Testis (tissue), 3 donors: ENCODE data around the gene ITIH6. TPM values are rescaled to one million over a fixed set of nuclear protein-coding genes. Genes with fewer than 3 reads are reported as not detected.

Experiments
- DNase-seq: peaks from one replicate; pipeline ENCODE4 v3.0.0-alpha.2; 2019
- H3K27ac ChIP-seq, 2 donors: fragments of 200-600 bp; sonication (generic); one replicate each; pipeline ENCODE4 v1.5.1; 2019
- H3K27me3 ChIP-seq: fragments of 200-600 bp; sonication (generic); one replicate; pipeline ENCODE4 v1.5.1; 2019
- H3K36me3 ChIP-seq: fragments of 200-600 bp; sonication (generic); one replicate; pipeline ENCODE4 v1.5.1; 2017; ENCODE audit warnings: low read depth; ENCODE audit errors: missing control alignments
- H3K4me1 ChIP-seq: fragments of 200-600 bp; sonication (generic); one replicate; pipeline ENCODE4 v1.5.1; 2019
- H3K4me3 ChIP-seq, 2 donors: fragments of 200-600 bp; sonication (generic); one replicate each; pipeline ENCODE4 v1.5.1; 2017 to 2019
- H3K9me3 ChIP-seq: fragments of 200-600 bp; sonication (generic); one replicate; pipeline ENCODE4 v1.5.1; 2017
- POLR2A ChIP-seq: fragments of 450-650 bp; IDR thresholded peaks from one replicate; pipeline ENCODE4 v1.6.1; 2017; ENCODE audit warnings: antibody characterized with exemption, mild to moderate bottlenecking, moderate library complexity
- WGBS, 2 donors: methylation state at CpG; one replicate each; pipeline ENCODE4 v1.1.5; 2018; 5-methylcytosine and 5-hydroxymethylcytosine counted together
- intact Hi-C: fragments of 100-400 bp; cut with DNase I; formaldehyde crosslinking; loops from one replicate; pipeline ENCODE4 v1.15.1; 2023; ENCODE audit warnings: low total_unique reads
- polyA plus RNA-seq: library from polyadenylated mRNA; stranded (reverse); fragments of 350-450 nt; fragmentation: Illumina TruSeq; extraction: RNeasy Lipid Tissue Mini Kit (QIAGEN cat#74804); gene quantifications from one replicate; pipeline ENCODE4 v1.2.3, GENCODE V29; 2014; ENCODE audit warnings: low read depth, low replicate concordance; ENCODE audit not compliant: insufficient read depth
- total RNA-seq, 2 donors: library from RNA; depleted of rRNA; stranded (reverse); fragments of >200 nt; gene quantifications; one replicate each; pipeline ENCODE4 v1.2.3, GENCODE V29; 2016
- TF ChIP-seq, protein P1 (sequence below), 3 experiments: fragments of 450-650 bp in 2 of 3; fragments of 200-600 bp in 1 of 3; sonication (generic) in 1 of 3; IDR thresholded peaks; one replicate each; pipeline ENCODE4 v1.5.1; 2016 to 2019; ENCODE audit warnings: antibody characterized with exemption in 3 of 3, mild to moderate bottlenecking in 2 of 3, moderate library complexity in 1 of 3

ITIH6 gene
- total and polyA plus RNA-seq, 3 donors from 2014 or later = 0.06 TPM; not detected in 2

DNA sequence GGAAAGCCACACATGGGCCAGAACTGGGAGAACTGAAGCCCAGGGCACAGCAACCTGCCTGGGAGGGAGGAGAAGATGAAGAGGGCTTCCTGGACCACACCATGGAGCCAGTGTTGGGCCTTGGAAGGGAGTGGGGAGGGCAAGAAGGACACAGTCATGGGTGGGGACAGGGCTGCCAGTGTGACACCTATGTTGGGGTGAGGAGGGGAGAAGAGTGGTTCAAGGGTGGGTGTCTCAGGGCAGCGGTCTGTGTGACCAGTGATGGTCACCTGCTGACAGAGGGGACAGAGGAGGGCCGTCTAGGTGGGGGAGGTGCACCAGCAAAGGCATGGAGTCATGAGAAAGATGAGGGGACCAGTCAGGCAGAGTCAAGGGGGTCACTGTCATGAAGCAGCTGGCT is 23.3 kb upstream of the ITIH6 start:
- DNase-seq = no peak
- no peak overlapping the region for H3K4me3 ChIP-seq
- no peaks in the 10 kb centered on the region for H3K4me1 ChIP-seq
- intact Hi-C loops = no loop called here
- 75 to 91% methylated on average over 1 to 2 of the region's 2 CpGs for WGBS, 2 donors
- TF ChIP-seq, protein P1, sequence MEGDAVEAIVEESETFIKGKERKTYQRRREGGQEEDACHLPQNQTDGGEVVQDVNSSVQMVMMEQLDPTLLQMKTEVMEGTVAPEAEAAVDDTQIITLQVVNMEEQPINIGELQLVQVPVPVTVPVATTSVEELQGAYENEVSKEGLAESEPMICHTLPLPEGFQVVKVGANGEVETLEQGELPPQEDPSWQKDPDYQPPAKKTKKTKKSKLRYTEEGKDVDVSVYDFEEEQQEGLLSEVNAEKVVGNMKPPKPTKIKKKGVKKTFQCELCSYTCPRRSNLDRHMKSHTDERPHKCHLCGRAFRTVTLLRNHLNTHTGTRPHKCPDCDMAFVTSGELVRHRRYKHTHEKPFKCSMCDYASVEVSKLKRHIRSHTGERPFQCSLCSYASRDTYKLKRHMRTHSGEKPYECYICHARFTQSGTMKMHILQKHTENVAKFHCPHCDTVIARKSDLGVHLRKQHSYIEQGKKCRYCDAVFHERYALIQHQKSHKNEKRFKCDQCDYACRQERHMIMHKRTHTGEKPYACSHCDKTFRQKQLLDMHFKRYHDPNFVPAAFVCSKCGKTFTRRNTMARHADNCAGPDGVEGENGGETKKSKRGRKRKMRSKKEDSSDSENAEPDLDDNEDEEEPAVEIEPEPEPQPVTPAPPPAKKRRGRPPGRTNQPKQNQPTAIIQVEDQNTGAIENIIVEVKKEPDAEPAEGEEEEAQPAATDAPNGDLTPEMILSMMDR (IDR thresholded peaks at IDR 0.05) = no peak
- TF ChIP-seq POLR2A = no peak
- no peaks in the 10 kb centered on the region for H3K36me3 ChIP-seq
- no peak overlapping the region for H3K27ac ChIP-seq
- H3K9me3 ChIP-seq = no peaks in the 10 kb centered on the region
- no peaks in the 10 kb centered on the region for H3K27me3 ChIP-seq

DNA sequence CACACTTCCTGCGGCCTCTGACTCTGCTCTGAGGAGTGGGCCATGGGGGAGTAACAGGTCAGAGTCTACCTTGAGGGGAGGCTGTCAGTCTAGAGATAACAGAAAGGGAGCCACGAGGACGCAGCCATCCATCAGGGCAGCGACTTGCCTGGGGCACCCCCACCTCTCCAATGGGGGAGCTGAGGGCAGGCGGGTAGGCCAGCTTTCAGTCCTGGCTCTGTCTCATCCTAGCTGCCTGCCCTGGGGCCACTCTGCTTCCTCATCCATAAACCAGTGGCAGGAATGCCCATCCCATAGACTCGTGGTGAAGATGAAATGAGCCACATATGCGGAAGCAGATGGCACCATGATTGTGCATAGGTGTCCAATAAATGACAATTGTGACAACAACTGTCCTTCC is 22.7 kb upstream of the ITIH6 start:
- no peaks in the 10 kb centered on the region for H3K9me3 ChIP-seq
- no peaks in the 10 kb centered on the region for H3K4me1 ChIP-seq
- 86% methylated on average over 2 of the region's 7 CpGs; no CpG with 5 or more reads in 1 of the 2 donors for WGBS, 2 donors
- no peak for TF ChIP-seq POLR2A
- TF ChIP-seq, protein P1 (IDR thresholded peaks at IDR 0.05) = no peak
- no peaks in the 10 kb centered on the region for H3K36me3 ChIP-seq
- no peak for DNase-seq
- no peak overlapping the region for H3K27ac ChIP-seq
- no peak overlapping the region for H3K4me3 ChIP-seq
- intact Hi-C loops = no loop called here
- no peaks in the 10 kb centered on the region for H3K27me3 ChIP-seq

DNA sequence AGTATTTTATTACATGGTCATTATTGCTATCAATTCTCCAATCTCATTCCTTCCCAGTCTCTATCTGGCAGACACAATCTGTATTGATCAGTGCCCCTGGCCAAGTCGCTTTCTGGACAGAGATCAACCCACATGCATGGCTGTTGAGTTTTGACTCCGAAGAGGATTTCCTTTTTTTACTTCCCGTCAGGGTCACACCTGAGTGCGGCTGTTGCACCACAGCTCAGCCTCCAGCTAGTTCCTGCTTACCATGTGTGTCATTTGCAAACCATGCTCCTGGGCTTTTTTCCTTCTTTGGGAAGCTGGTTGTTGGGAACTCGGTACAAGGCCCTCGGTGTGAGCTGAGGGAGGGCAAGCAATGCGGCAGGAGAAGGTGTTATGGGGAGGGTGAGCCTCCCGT is 21.1 kb upstream of the ITIH6 start:
- intact Hi-C loops = no loop called here
- WGBS, 2 donors = 77 to 78% methylated on average over 4 to 7 of the region's 8 CpGs

DNA sequence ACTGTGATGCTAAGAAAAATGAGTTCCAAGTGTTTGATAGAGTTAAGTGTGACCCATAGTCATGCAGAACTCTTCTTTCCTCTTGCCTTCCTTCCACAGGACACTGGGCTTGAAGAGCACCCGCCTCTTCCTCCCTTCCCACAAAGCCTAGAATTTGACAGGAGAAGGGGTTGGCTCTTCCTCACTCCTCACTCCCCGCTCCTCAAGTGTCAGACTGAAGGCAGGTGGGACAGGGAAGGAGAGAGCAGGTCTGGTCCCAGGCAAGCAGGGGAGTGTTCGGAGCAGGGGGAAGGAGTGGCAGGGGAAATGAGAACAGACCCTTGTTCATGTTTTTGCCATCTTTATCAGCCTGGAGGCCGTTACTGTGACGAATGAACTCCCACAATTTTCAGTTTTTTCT is 20.2 kb upstream of the ITIH6 start:
- H3K36me3 ChIP-seq = no peaks in the 10 kb centered on the region
- WGBS, 2 donors = 49 to 58% methylated on average over 5 of the region's 5 CpGs
- H3K9me3 ChIP-seq = no peaks in the 10 kb centered on the region
- no peaks in the 10 kb centered on the region for H3K4me1 ChIP-seq
- TF ChIP-seq, protein P1 (IDR thresholded peaks at IDR 0.05) = no peak
- no peak for TF ChIP-seq POLR2A
- intact Hi-C loops = no loop called here
- no peak overlapping the region for H3K27ac ChIP-seq
- DNase-seq = no peak
- H3K27me3 ChIP-seq = no peaks in the 10 kb centered on the region
- H3K4me3 ChIP-seq = no peak overlapping the region

More for the DNA sequence above, 21.1 kb upstream of the ITIH6 start:
- no peak overlapping the region for H3K4me3 ChIP-seq
- DNase-seq = no peak
- no peak for TF ChIP-seq POLR2A
- TF ChIP-seq, protein P1 (IDR thresholded peaks at IDR 0.05) = no peak
- no peaks in the 10 kb centered on the region for H3K36me3 ChIP-seq
- H3K27ac ChIP-seq = no peak overlapping the region
- no peaks in the 10 kb centered on the region for H3K27me3 ChIP-seq
- H3K4me1 ChIP-seq = no peaks in the 10 kb centered on the region
- H3K9me3 ChIP-seq = no peaks in the 10 kb centered on the region

DNA sequence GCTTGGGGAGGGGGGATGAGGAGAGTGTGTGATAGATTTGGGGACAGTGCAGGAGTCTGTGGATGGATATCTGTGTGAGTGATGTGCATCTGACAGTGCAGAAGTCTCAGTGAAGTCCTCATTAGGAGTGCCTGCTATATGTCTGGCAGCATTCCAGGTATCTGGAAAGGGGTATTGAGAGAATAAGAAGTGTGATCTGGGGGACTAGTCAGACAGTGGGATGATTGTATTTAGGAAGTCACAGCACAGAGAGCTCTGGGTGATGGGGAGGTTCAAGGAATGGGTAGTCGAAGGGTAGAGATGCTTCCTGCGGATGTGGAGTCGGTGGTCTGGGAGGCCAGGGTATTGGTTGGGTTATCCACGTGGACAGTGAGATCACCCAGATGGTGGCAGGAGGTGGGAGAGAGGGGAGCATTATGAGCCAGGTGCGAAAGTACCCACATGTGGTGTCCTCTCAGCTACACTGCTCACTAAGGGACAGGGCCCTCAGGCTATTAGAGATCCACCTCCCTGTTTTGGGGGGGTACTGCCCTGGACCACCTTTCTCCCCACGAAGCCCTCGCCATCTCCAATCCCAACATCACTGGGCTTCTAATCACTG is 19.3 kb upstream of the ITIH6 start:
- Histone ChIP-seq H3K4me1 (no peaks in the 10 kb centered on the region), H3K9me3 (no peaks in the 10 kb centered on the region), H3K27me3 (no peaks in the 10 kb centered on the region), H3K27ac (no peak overlapping the region), H3K4me3 (no peak overlapping the region), H3K36me3 (no peaks in the 10 kb centered on the region)
- intact Hi-C loops = no loop called here
- TF ChIP-seq POLR2A = no peak
- TF ChIP-seq, protein P1 (IDR thresholded peaks at IDR 0.05) = no peak
- no peak for DNase-seq
- 71% methylated on average over 7 of the region's 7 CpGs; no CpG with 5 or more reads in 1 of the 2 donors for WGBS, 2 donors
